Astrocyte (in vitro differentiated cells and primary cell): ENCODE results near the gene RNGTT. TPM values are rescaled to one million over a fixed set of nuclear protein-coding genes. Genes with fewer than 3 reads are reported as not detected.

Experiments
- DNase-seq: peaks from one replicate; pipeline ENCODE4 v3.0.0-alpha.2; 2010; ENCODE audit warnings: low read depth
- FAIRE-seq: peaks from 2 replicates; lab custom pipeline; 2011; peaks lifted over from hg19 to GRCh38; lab: Jason Lieb, UNC
- H2AFZ ChIP-seq: 2 replicates; pipeline ENCODE4 v1.6.0; 2012; ENCODE audit warnings: low read depth, low read length, inconsistent platforms
- H3K27ac ChIP-seq: 2 replicates; pipeline ENCODE4 v1.5.1; 2011; ENCODE audit warnings: low read depth, low read length, inconsistent platforms
- H3K27me3 ChIP-seq: 2 replicates; pipeline ENCODE4 v1.6.0; 2011; ENCODE audit warnings: low read length, inconsistent platforms; ENCODE audit not compliant: insufficient read depth
- H3K36me3 ChIP-seq: 2 replicates; pipeline ENCODE4 v1.5.1; 2011; ENCODE audit warnings: low read length, inconsistent platforms; ENCODE audit not compliant: insufficient read depth
- H3K4me1 ChIP-seq: 2 replicates; pipeline ENCODE4 v1.5.1; 2011; ENCODE audit warnings: low read length, inconsistent platforms; ENCODE audit not compliant: insufficient read depth
- H3K4me2 ChIP-seq: 2 replicates; pipeline ENCODE4 v1.6.0; 2012; ENCODE audit warnings: low read length, inconsistent platforms
- H3K4me3 ChIP-seq: 2 replicates; pipeline ENCODE4 v1.5.1; 2011; ENCODE audit warnings: low read depth, mild to moderate bottlenecking, low read length, inconsistent platforms; ENCODE audit not compliant: insufficient read depth
- H3K79me2 ChIP-seq: 2 replicates; pipeline ENCODE4 v1.6.0; 2012; ENCODE audit warnings: mild to moderate bottlenecking, low read length, inconsistent platforms; ENCODE audit not compliant: insufficient read depth
- H3K9ac ChIP-seq: 2 replicates; pipeline ENCODE4 v1.6.0; 2012; ENCODE audit warnings: mild to moderate bottlenecking, low read length, inconsistent platforms
- H3K9me3 ChIP-seq: 2 replicates; pipeline ENCODE4 v1.5.1; 2012; ENCODE audit warnings: low read depth, mild to moderate bottlenecking, low read length, inconsistent platforms; ENCODE audit not compliant: insufficient read depth
- H4K20me1 ChIP-seq: 2 replicates; pipeline ENCODE4 v1.6.0; 2012; ENCODE audit warnings: low read length, inconsistent platforms; ENCODE audit not compliant: insufficient read depth
- H3K27ac Mint-ChIP-seq: one replicate; pipeline ENCODE4 v1.8.0; 2021; ENCODE audit warnings: mild to moderate bottlenecking, mixed read lengths; ENCODE audit not compliant: unreplicated experiment
- H3K27me3 Mint-ChIP-seq: one replicate; pipeline ENCODE4 v1.8.0; 2021; ENCODE audit warnings: low read depth, mixed read lengths; ENCODE audit not compliant: unreplicated experiment
- H3K36me3 Mint-ChIP-seq: one replicate; pipeline ENCODE4 v1.8.0; 2021; ENCODE audit warnings: low read depth, mixed read lengths; ENCODE audit not compliant: unreplicated experiment
- H3K4me1 Mint-ChIP-seq: one replicate; pipeline ENCODE4 v1.8.0; 2021; ENCODE audit warnings: low read depth, mixed read lengths; ENCODE audit not compliant: unreplicated experiment
- H3K4me3 Mint-ChIP-seq: one replicate; pipeline ENCODE4 v1.8.0; 2021; ENCODE audit warnings: mild to moderate bottlenecking, moderate library complexity, mixed read lengths; ENCODE audit not compliant: unreplicated experiment
- H3K9me3 Mint-ChIP-seq: one replicate; pipeline ENCODE4 v1.8.0; 2021; ENCODE audit warnings: mild to moderate bottlenecking, mixed read lengths; ENCODE audit not compliant: unreplicated experiment
- CTCF ChIP-seq: IDR thresholded peaks from 2 replicates; pipeline ENCODE4 v1.5.1; 2011; ENCODE audit warnings: low read depth, mild to moderate bottlenecking, inconsistent platforms, low read length, moderate library complexity; ENCODE audit not compliant: insufficient read depth
- EZH2 ChIP-seq: IDR thresholded peaks from 2 replicates; pipeline ENCODE4 v1.6.1; 2012; ENCODE audit warnings: mild to moderate bottlenecking, low read length, inconsistent platforms; ENCODE audit not compliant: insufficient read depth
- total RNA-seq: library from RNA; stranded (reverse); gene quantifications from 2 replicates; pipeline ENCODE4 v1.2.1, GENCODE V29; 2021

The RNGTT gene
- total RNA-seq, 1 donor from 2014 or later: 16.0 TPM

GRCh38 chr6:88920774-88921733 is 42.4 kb downstream of the RNGTT start:
- H3K27me3 Mint-ChIP-seq: no peaks in the 10 kb centered on the region

GRCh38 chr6:88920088-88920487 is 43.3 kb downstream of the RNGTT start:
- Histone ChIP-seq H3K27me3 (no peaks in the 10 kb centered on the region), H4K20me1 (no peaks in the 10 kb centered on the region), H3K4me3 (no peak overlapping the region), H3K4me1 (no peaks in the 10 kb centered on the region), H2AFZ (no peak overlapping the region), H3K79me2 (no peaks in the 10 kb centered on the region), H3K9me3 (no peaks in the 10 kb centered on the region), H3K9ac (no peak overlapping the region), H3K4me2 (no peak overlapping the region), H3K27ac (no peak overlapping the region), H3K36me3 (no peaks in the 10 kb centered on the region)
- DNase-seq (no peak), FAIRE-seq (no peak)
- no peaks in the 10 kb centered on the region for H3K9me3 Mint-ChIP-seq
- peaks cover 7% of the 10 kb centered on the region for H3K36me3 Mint-ChIP-seq
- H3K4me3 Mint-ChIP-seq: no peak overlapping the region
- H3K27me3 Mint-ChIP-seq: no peaks in the 10 kb centered on the region
- H3K4me1 Mint-ChIP-seq: peaks cover 2% of the 10 kb centered on the region
- TF ChIP-seq EZH2: no peak
- TF ChIP-seq CTCF: no peak
- H3K27ac Mint-ChIP-seq: no peak overlapping the region

More at GRCh38 chr6:88920774-88921733, 42.4 kb downstream of the RNGTT start:
- Histone ChIP-seq H3K27ac (no peak overlapping the region), H3K79me2 (no peaks in the 10 kb centered on the region), H3K9me3 (no peaks in the 10 kb centered on the region), H3K4me2 (no peak overlapping the region), H2AFZ (no peak overlapping the region), H3K9ac (no peak overlapping the region), H3K27me3 (no peaks in the 10 kb centered on the region), H3K4me3 (no peak overlapping the region), H3K36me3 (no peaks in the 10 kb centered on the region), H4K20me1 (no peaks in the 10 kb centered on the region), H3K4me1 (no peaks in the 10 kb centered on the region)
- Mint-ChIP-seq H3K27ac (no peak overlapping the region), H3K36me3 (peaks cover 6% of the 10 kb centered on the region), H3K9me3 (no peaks in the 10 kb centered on the region), H3K4me3 (no peak overlapping the region), H3K4me1 (peaks cover 2% of the 10 kb centered on the region)
- DNase-seq (no peak), FAIRE-seq (no peak)
- TF ChIP-seq EZH2 (no peak), CTCF (no peak)

- no peak overlapping the region for H3K4me3 Mint-ChIP-seq
- H3K4me1 ChIP-seq: no peaks in the 10 kb centered on the region
- H3K4me2 ChIP-seq: no peak overlapping the region
- H4K20me1 ChIP-seq: peaks cover 9% of the 10 kb centered on the region
- H3K27me3 Mint-ChIP-seq: no peaks in the 10 kb centered on the region
- peaks cover 11% of the 10 kb centered on the region for H3K4me1 Mint-ChIP-seq
- H3K27ac ChIP-seq: no peak overlapping the region
- no peak overlapping the region for H3K27ac Mint-ChIP-seq
- TF ChIP-seq CTCF (peak; percentile 26), EZH2 (no peak)
- FAIRE-seq (no peak), DNase-seq (no peak)
- H3K27me3 ChIP-seq: no peaks in the 10 kb centered on the region
- no peak overlapping the region for H3K4me3 ChIP-seq
- H2AFZ ChIP-seq: no peak overlapping the region
- peaks cover under 1% of the 10 kb centered on the region for H3K79me2 ChIP-seq
- H3K36me3 Mint-ChIP-seq: peaks cover 7% of the 10 kb centered on the region
- H3K9me3 Mint-ChIP-seq: no peaks in the 10 kb centered on the region
- H3K9me3 ChIP-seq: no peaks in the 10 kb centered on the region
- H3K36me3 ChIP-seq: no peaks in the 10 kb centered on the region
- no peak overlapping the region for H3K9ac ChIP-seq
Observed at GRCh38 chr6:88919032-88919431, 44.4 kb downstream of the RNGTT start.
